Ovary (tissue), 10 donors: ENCODE measurements around the gene TMUB2. TPM values are rescaled to one million over a fixed set of nuclear protein-coding genes. Genes with fewer than 3 reads are reported as not detected.
"Not testable (repeated sequence)": the region's sequence is repeated elsewhere in the genome, so short reads cannot be mapped to it uniquely, and the experiment has no call there.

Experiments used
- DNase-seq, 5 donors: peaks; one replicate each; pipeline ENCODE4 v3.0.0-alpha.2; 2019 to 2020
- H3K27ac ChIP-seq, 2 donors: fragments of 200-600 bp; one replicate each; pipeline versions ENCODE4 v1.5.1 to v1.8.0; 2019 to 2022
- H3K27me3 ChIP-seq: fragments of 200-600 bp; one replicate; pipeline ENCODE4 v1.8.0; 2022
- H3K36me3 ChIP-seq: fragments of 200-600 bp; sonication (generic); one replicate; pipeline ENCODE4 v1.5.1; 2019
- H3K4me1 ChIP-seq: one replicate; pipeline ENCODE4 v1.8.1; 2013; ENCODE audit warnings: mild to moderate bottlenecking, moderate library complexity; ENCODE audit not compliant: insufficient read depth
- H3K4me3 ChIP-seq: fragments of 200-600 bp; sonication (generic); one replicate; pipeline ENCODE4 v1.5.1; 2017
- H3K9me3 ChIP-seq, 2 donors: fragments of 200-600 bp in 1 of 2; sonication (generic) in 1 of 2; one replicate each; pipeline versions ENCODE4 v1.5.1 to v1.8.1; 2013 to 2019; ENCODE audit warnings: mild to moderate bottlenecking in 1 of 2, moderate library complexity in 1 of 2
- EP300 ChIP-seq: sonication (generic); formaldehyde crosslinking; IDR thresholded peaks from one replicate; pipeline ENCODE4 v1.6.1; 2017; ENCODE audit warnings: antibody characterized with exemption
- POLR2A ChIP-seq: fragments of 450-650 bp; IDR thresholded peaks from one replicate; pipeline ENCODE4 v1.6.1; 2017; ENCODE audit warnings: antibody characterized with exemption, mild to moderate bottlenecking, moderate library complexity
- WGBS, 3 donors: extraction: QIAGEN DNeasy Blood & Tissue Kit in 1 of 3; methylation state at CpG; one replicate each; pipeline versions ENCODE4 v1.1.5 to v1.1.7; 2013 to 2017; 5-methylcytosine and 5-hydroxymethylcytosine counted together
- intact Hi-C, 4 donors: fragments of 100-400 bp; cut with DNase I; formaldehyde crosslinking; loops; one replicate each; pipeline versions ENCODE4 v1.11.0 to v1.15.1; 2022 to 2023
- long read RNA-seq, 3 donors: library from polyadenylated mRNA in 2 of 3; unstranded in 2 of 3; transcript quantifications; one replicate each; pipeline ENCODE4 v2.0.0 and lab custom pipeline, GENCODE V29; 2021 to 2026
- polyA plus RNA-seq, 2 donors: library from polyadenylated mRNA; stranded (reverse); fragments of 200-250 nt in 1 of 2; fragments of 350-450 nt in 1 of 2; fragmentation: Illumina TruSeq in 1 of 2; extraction: RNeasy Lipid Tissue Mini Kit (QIAGEN cat#74804) in 1 of 2; gene quantifications; one replicate each; pipeline ENCODE4 v1.2.3, GENCODE V29; 2013 to 2014
- total RNA-seq, 7 donors: library from RNA; depleted of rRNA in 2 of 7; stranded (reverse); fragments of >200 nt in 2 of 7; fragmentation: NEBNext Ultra II Directional in 3 of 7; extraction: Animal tissue kit (Norgen Biotek cat#: 25700) in 3 of 7; gene quantifications; one replicate each; pipeline versions ENCODE4 v1.1.0 to v1.2.4, GENCODE V29; 2016 to 2023
- TF ChIP-seq, protein P1 (sequence below), 3 donors: fragments of 450-650 bp in 2 of 3; fragments of 200-600 bp in 1 of 3; IDR thresholded peaks; one replicate each; pipeline versions ENCODE4 v1.5.1 to v1.8.0; 2016 to 2022; ENCODE audit warnings: antibody characterized with exemption in 3 of 3, mild to moderate bottlenecking in 1 of 3
- donor health status: DM: no; HTN: no; CAD: no; lungs with moderate emphysema.
- donor health status: DM: no; HTN: no; CAD: no.
- donor health status: Bipolar disorder and iron deficiency.
- donor health status: DM: yes; HTN: yes; CAD: no.
- donor health status: DM: no; HTN: no; CAD: no.
- donor health status: DM: yes; HTN: yes; CAD: no.

TMUB2 gene
- 10 to 100 TPM; 18.7 to 37.0 (median 28.6) TPM for total RNA-seq
- polyA plus RNA-seq = 10 to 100 TPM; 22.5 to 36.8 TPM
- long read RNA-seq, donor 1, transcript TMUB2-201 (3 exons, 2,418 nt) = major isoform, 30 of 191 reads
- long read RNA-seq, donor 1, transcript TMUB2-202 (3 exons, 1,921 nt) = minor isoform, 18 of 191 reads
- long read RNA-seq, donor 1, transcript TMUB2-204 (4 exons, 1,953 nt) = minor isoform, 5 of 191 reads
- long read RNA-seq, donor 1, transcript TMUB2-213 (2 exons, 1,505 nt) = minor isoform, 5 of 191 reads
- long read RNA-seq, donor 1, partial matches to known transcripts = 81 of 191 reads
- long read RNA-seq, donor 1, other reads (novel, unspliced or antisense) = 39 of 191 reads
- long read RNA-seq, donor 2, partial matches to known transcripts = 0 of 3 reads
- long read RNA-seq, donor 2, other reads (novel, unspliced or antisense) = 0 of 3 reads
- long read RNA-seq, donor 3, transcript TMUB2-201 (3 exons, 2,418 nt) = major isoform, 13 of 56 reads
- long read RNA-seq, donor 3, partial matches to known transcripts = 17 of 56 reads
- long read RNA-seq, donor 3, other reads (novel, unspliced or antisense) = 22 of 56 reads

DNA sequence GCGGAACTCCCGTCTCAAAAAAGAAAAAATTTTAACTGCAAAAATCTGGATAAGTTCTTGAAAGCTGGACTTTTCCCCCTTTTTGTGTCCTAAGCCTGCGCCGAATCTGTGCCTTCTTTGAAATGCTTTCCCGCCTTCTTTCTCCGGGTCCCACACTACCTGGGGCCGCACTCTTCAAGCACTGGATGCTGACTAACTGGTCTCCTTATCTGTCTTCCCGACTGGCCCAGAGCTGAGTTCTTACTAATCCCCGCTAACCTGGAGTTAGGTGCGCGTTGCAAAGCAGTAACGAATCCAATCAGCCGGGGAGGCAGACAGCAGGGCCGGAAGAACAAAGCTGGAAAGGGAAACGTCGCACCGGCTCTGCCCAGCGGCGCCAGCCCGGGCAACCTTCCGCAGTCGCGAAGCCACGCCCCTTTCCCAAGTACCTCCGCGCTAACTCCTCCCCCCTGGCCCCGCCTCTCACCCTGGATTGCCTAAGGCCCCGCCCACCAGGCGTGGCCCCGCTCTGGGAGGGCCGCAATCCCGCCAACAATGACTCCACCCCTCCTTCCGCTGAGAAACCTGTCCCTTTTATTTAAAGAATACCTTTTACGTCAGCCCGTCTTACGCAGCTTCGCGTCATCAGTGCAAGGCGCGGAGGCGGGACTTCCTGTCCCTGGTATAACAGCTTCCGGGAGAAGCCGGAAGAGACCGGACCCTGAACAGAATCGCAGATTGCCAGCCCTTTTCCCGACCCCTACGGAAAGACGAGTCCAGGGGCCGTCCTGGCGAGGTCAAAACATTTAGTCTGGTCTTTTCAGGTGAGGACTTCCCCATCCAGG is at the start of gene TMUB2:
TMUB2 (plus strand) TSS at position 666 of the 824 bp plus-strand sequence. CDS start 737 bp downstream, outside the sequence.
- H3K4me1 ChIP-seq = peaks cover 1% of the 10 kb centered on the region
- no peaks in the 10 kb centered on the region for H3K27me3 ChIP-seq
- 0 to 1% (median 0%) methylated on average over 43 to 50 of the region's 50 CpGs for WGBS, 3 donors
- TF ChIP-seq POLR2A = peak; percentile 71
- TF ChIP-seq, protein P1, sequence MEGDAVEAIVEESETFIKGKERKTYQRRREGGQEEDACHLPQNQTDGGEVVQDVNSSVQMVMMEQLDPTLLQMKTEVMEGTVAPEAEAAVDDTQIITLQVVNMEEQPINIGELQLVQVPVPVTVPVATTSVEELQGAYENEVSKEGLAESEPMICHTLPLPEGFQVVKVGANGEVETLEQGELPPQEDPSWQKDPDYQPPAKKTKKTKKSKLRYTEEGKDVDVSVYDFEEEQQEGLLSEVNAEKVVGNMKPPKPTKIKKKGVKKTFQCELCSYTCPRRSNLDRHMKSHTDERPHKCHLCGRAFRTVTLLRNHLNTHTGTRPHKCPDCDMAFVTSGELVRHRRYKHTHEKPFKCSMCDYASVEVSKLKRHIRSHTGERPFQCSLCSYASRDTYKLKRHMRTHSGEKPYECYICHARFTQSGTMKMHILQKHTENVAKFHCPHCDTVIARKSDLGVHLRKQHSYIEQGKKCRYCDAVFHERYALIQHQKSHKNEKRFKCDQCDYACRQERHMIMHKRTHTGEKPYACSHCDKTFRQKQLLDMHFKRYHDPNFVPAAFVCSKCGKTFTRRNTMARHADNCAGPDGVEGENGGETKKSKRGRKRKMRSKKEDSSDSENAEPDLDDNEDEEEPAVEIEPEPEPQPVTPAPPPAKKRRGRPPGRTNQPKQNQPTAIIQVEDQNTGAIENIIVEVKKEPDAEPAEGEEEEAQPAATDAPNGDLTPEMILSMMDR (IDR thresholded peaks at IDR 0.05) = no peak
- TF ChIP-seq EP300 = peak; percentile 80
- H3K36me3 ChIP-seq = no peaks in the 10 kb centered on the region
- H3K9me3 ChIP-seq = no peaks in the 10 kb centered on the region
- peak within 1 kb of the TSS; percentile 83 for H3K4me3 ChIP-seq
- intact Hi-C loops = no loop called here
- peak; percentile 99 to 100 (median 99) for DNase-seq
- peak within 1 kb of the TSS; percentile 84 to 98 for H3K27ac ChIP-seq

DNA sequence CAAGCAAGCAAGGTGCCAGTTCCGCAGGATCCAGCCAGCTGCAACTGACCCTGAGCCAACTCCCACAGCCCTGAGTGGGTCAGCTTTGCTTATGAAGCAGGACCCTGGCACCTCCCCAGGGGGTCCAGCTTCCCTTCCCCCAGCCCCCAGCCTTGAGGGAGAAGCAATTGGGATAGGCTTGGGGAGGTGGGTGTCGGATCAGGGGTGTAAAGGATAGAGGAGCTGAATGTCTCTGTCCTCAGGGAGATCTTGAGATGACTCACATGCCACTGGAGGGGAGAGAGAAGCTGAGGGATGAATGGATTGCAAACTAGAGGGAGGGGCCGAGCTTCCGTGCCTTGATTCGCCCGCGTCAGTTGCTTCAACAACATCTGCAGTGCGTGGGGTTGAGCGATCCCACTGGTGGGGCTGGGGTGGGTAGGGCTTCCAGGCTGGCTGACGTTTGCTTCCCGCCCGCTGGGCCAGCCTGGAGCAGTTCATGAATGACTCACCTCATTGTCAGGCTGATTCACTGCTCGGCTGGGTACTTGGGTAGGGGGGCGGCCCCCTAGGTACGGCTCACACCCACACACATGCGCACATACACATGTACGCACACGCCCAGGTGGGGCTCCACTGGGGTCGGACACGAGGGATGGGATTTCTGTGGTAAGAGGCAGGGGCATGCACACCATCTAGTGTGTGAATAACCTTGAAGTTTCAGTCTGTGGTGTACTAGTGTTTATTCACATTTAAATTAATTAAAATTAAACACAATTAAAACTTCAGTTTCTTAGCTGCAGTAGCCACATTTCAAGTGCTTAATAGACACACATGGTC is 48.7 kb upstream of the TMUB2 start:
- intact Hi-C loops = no loop called here
- Histone ChIP-seq H3K27me3 (no peaks in the 10 kb centered on the region), H3K27ac (no peak overlapping the region), H3K9me3 (no peaks in the 10 kb centered on the region), H3K4me1 (no peaks in the 10 kb centered on the region), H3K4me3 (no peak overlapping the region), H3K36me3 (no peaks in the 10 kb centered on the region)
- peak; percentile 76 to 90 (median 86) for DNase-seq
- WGBS, 3 donors = 1 to 2% (median 1%) methylated on average over 20 of the region's 20 CpGs
- no peak for TF ChIP-seq EP300
- TF ChIP-seq POLR2A = peak; percentile 10

DNA sequence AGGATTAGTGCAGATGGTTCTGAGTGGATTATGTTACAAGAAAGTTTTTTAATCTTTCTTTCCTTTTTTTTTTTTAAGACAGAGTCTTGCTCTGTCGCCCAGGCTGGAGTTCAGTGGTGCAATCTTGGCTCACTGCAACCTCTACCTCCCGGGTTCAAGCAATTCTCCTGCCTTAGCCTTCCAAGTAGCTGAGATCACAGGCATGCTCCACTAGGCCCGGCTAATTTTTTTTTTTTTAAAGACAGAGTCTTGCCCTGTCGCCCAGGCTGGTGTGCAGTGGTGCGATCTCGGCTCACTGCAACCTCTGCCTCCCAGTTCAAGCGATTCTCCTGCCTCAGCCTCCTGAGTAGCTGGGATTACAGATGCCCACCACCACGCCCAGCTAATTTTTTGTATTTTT is 42.9 kb upstream of the TMUB2 start:
- not testable (repeated sequence) for H3K4me1 ChIP-seq, H3K27ac ChIP-seq, DNase-seq, H3K27me3 ChIP-seq, H3K36me3 ChIP-seq, H3K9me3 ChIP-seq, H3K4me3 ChIP-seq
- intact Hi-C loops = loop anchor here in 1 of 4 donors (5.0 kb wide), 1 partner anchor 193 kb away; no protein-coding TSS in a partner anchor
- 89 to 90% (median 89%) methylated on average over 8 of the region's 8 CpGs for WGBS, 3 donors

DNA sequence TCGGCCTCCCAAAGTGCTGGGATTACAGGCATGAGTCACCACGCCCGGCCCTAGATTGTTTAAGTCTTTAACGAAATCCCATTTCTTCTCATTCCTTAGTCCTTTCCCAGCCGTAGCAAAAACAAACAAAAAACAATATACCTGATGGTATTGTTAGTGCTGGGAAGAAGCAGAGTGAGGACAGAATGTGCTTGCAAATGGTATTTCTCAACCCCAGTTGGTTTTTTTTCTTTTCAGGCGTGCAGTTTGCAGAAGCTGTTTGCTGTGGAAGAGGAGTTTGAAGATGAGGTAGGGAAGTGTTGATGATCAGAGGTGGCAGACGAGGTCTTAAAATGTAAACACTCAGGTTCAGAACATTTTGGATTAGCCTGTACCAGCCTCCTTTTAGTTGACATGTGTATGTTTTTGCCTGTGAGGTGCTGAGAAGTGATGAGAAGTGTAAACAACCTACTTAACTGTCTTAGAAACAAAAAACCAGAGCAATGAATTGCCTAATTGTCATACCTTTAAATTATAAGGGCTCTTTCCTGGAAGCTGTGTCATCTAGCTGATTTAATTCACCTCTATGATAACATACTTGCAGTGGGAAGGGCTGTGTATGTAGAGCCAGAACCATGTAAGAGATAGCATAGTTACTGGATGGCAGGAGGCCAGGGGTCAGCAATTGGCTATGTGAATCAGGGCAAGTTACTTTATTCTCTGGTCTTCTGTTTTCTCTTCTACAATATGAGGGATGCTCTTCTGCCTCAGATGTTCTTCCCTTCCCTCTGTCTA is 41.6 kb upstream of the TMUB2 start:
- no peaks in the 10 kb centered on the region for H3K4me1 ChIP-seq
- no peak overlapping the region for H3K27ac ChIP-seq
- H3K9me3 ChIP-seq = no peaks in the 10 kb centered on the region
- intact Hi-C loops = loop anchor here in 1 of 4 donors (5.0 kb wide), 1 partner anchor 192 kb away; no protein-coding TSS in a partner anchor
- TF ChIP-seq POLR2A (no peak), EP300 (no peak)
- TF ChIP-seq, protein P1 (IDR thresholded peaks at IDR 0.05) = no peak
- no peaks in the 10 kb centered on the region for H3K27me3 ChIP-seq
- WGBS, 3 donors = 87 to 88% (median 88%) methylated on average over 7 of the region's 7 CpGs
- H3K4me3 ChIP-seq = no peak overlapping the region
- no peak for DNase-seq
- H3K36me3 ChIP-seq = no peaks in the 10 kb centered on the region
